Tibial nerve (tissue), 4 donors: ENCODE data around the gene PMCH. TPM values are rescaled to one million over a fixed set of nuclear protein-coding genes. Genes with fewer than 3 reads are reported as not detected.

Source experiments
- DNase-seq, 2 donors: peaks; one replicate each; pipeline ENCODE4 v3.0.0-alpha.2; 2019; ENCODE audit warnings: low spot score in 2 of 2
- H3K27ac ChIP-seq, 4 donors: fragments of 200-600 bp; sonication (generic) in 3 of 4; one replicate each; pipeline ENCODE4 v1.5.1; 2017 to 2019; ENCODE audit warnings: mild to moderate bottlenecking in 1 of 4
- H3K27me3 ChIP-seq, 2 donors: fragments of 200-600 bp; sonication (generic) in 1 of 2; one replicate each; pipeline versions ENCODE4 v1.5.1 to v1.6.0; 2017 to 2019
- H3K36me3 ChIP-seq, 3 donors: fragments of 200-600 bp; sonication (generic); one replicate each; pipeline ENCODE4 v1.5.1; 2018 to 2019
- H3K4me1 ChIP-seq, 4 donors: fragments of 200-600 bp; sonication (generic) in 3 of 4; one replicate each; pipeline ENCODE4 v1.5.1; 2017 to 2019
- H3K4me3 ChIP-seq, 4 donors: fragments of 200-600 bp; sonication (generic) in 3 of 4; one replicate each; pipeline ENCODE4 v1.5.1; 2017 to 2019; ENCODE audit warnings: mild to moderate bottlenecking in 1 of 4, moderate library complexity in 1 of 4
- H3K9me3 ChIP-seq, 4 donors: fragments of 200-600 bp; sonication (generic) in 3 of 4; one replicate each; pipeline ENCODE4 v1.5.1; 2017 to 2019
- EP300 ChIP-seq, 2 donors: sonication (generic); formaldehyde crosslinking; IDR thresholded peaks; one replicate each; pipeline ENCODE4 v1.6.1; 2017; ENCODE audit warnings: antibody characterized with exemption in 2 of 2, mild to moderate bottlenecking in 1 of 2
- POLR2A ChIP-seq, 2 donors: fragments of 450-650 bp; IDR thresholded peaks; one replicate each; pipeline ENCODE4 v1.6.1; 2017; ENCODE audit warnings: antibody characterized with exemption in 2 of 2, mild to moderate bottlenecking in 2 of 2, moderate library complexity in 2 of 2
- WGBS, 2 donors: methylation state at CpG; one replicate each; pipeline ENCODE4 v1.1.5; 2018; 5-methylcytosine and 5-hydroxymethylcytosine counted together
- total RNA-seq, 4 donors: library from RNA; depleted of rRNA; stranded (reverse); fragments of >200 nt; gene quantifications; one replicate each; pipeline ENCODE4 v1.1.0, GENCODE V29; 2016
- TF ChIP-seq, protein P1 (sequence below), 5 experiments: fragments of 200-600 bp in 3 of 5; fragments of 450-650 bp in 2 of 5; sonication (generic) in 3 of 5; IDR thresholded peaks; one replicate each; pipeline ENCODE4 v1.5.1; 2016 to 2019; ENCODE audit warnings: antibody characterized with exemption in 5 of 5, mild to moderate bottlenecking in 3 of 5, moderate library complexity in 2 of 5

The PMCH gene
- total RNA-seq, 4 donors from 2014 or later, result not detected

DNA sequence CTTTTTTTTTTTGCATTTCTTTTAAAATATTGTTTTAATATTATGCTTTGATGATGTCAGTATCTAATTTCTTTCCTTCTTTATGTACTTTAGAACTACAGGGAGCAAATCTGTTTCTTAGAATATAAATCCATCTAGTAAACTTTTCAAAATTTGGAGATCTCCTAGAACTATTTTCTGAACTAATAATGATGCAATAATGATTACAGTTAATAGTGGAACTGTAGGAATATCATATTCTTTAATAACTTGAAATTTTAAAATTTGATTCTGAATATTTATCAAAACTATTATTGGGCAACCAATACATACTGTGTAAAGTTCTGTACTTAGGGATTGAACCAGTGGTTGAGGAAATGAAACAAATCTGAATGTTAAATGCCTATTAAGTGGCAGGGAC, 23.1 kb upstream of the PMCH start:
- Histone ChIP-seq H3K27me3 (no peaks in the 10 kb centered on the region), H3K4me1 (no peaks in the 10 kb centered on the region), H3K36me3 (no peaks in the 10 kb centered on the region), H3K4me3 (no peak overlapping the region), H3K9me3 (no peaks in the 10 kb centered on the region), H3K27ac (no peak overlapping the region)
- TF ChIP-seq POLR2A (IDR thresholded peaks at IDR 0.05) (no peak), EP300 (IDR thresholded peaks at IDR 0.05) (no peak)
- TF ChIP-seq, protein P1, sequence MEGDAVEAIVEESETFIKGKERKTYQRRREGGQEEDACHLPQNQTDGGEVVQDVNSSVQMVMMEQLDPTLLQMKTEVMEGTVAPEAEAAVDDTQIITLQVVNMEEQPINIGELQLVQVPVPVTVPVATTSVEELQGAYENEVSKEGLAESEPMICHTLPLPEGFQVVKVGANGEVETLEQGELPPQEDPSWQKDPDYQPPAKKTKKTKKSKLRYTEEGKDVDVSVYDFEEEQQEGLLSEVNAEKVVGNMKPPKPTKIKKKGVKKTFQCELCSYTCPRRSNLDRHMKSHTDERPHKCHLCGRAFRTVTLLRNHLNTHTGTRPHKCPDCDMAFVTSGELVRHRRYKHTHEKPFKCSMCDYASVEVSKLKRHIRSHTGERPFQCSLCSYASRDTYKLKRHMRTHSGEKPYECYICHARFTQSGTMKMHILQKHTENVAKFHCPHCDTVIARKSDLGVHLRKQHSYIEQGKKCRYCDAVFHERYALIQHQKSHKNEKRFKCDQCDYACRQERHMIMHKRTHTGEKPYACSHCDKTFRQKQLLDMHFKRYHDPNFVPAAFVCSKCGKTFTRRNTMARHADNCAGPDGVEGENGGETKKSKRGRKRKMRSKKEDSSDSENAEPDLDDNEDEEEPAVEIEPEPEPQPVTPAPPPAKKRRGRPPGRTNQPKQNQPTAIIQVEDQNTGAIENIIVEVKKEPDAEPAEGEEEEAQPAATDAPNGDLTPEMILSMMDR (IDR thresholded peaks at IDR 0.05), result no peak
- no peak for DNase-seq

DNA sequence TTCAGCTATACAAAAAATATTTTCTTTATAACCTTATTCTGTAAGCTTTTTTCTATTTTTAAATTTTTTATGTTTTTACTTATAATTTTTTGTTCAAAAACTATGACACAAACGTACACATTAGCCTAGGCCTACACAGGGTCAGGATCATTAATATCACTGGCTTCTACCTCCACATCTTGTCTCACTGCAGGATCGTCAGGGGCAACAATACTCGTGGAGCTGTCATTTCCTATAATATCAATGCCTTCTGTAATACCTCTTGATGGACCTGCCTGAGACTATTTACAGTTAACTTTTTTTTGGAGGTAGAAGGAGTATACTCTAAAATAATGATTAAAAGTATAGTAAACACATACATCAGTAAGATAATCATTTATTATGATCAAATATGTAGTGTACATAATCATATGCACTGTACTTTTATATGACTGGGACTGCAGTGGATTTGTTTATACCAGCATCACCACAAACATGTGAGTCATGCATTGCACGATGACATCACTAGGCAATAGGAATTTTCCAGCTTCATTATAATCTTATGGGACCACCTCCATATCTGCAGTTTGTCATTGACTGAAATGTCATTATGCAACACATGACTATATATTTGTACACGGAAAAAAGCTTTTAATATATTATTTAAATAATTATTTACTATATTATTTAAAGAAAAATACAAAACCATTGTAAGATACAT, 18.5 kb upstream of the PMCH start:
- H3K36me3 ChIP-seq, result no peaks in the 10 kb centered on the region
- H3K27me3 ChIP-seq, result no peaks in the 10 kb centered on the region
- no peaks in the 10 kb centered on the region for H3K4me1 ChIP-seq
- no peak overlapping the region for H3K27ac ChIP-seq
- H3K9me3 ChIP-seq, result no peaks in the 10 kb centered on the region
- DNase-seq, result no peak
- no peak overlapping the region for H3K4me3 ChIP-seq
- TF ChIP-seq POLR2A (IDR thresholded peaks at IDR 0.05), result no peak
- no peak for TF ChIP-seq EP300 (IDR thresholded peaks at IDR 0.05)
- TF ChIP-seq, protein P1 (IDR thresholded peaks at IDR 0.05), result no peak
- 78 to 81% methylated on average over 5 of the region's 5 CpGs for WGBS, 2 donors

DNA sequence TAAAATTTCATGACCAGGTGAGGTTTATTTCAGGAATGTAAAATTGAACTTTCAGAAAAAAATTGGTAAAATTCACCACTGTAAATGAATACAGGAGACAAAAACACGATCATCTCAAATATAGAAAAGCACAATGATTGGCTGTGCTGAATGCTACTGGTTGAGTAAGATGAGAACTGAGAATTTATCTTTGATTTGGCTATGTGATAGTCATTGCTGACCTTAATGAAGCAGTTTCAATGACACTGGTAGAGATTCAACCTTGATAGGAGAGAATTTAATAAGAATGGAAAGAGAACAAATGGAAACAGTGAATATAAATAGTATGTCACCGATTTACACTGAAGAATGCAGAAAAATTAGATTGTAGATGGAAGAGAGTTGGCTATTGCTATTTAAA, 6.4 kb upstream of the PMCH start:
- DNase-seq, result no peak
- no peak overlapping the region for H3K4me3 ChIP-seq
- no peaks in the 10 kb centered on the region for H3K27me3 ChIP-seq
- no peaks in the 10 kb centered on the region for H3K36me3 ChIP-seq
- no peak overlapping the region for H3K27ac ChIP-seq
- TF ChIP-seq EP300 (IDR thresholded peaks at IDR 0.05), result no peak
- no peak for TF ChIP-seq POLR2A (IDR thresholded peaks at IDR 0.05)
- TF ChIP-seq, protein P1 (IDR thresholded peaks at IDR 0.05), result no peak
- no peaks in the 10 kb centered on the region for H3K4me1 ChIP-seq
- 95 to 97% methylated on average over 2 of the region's 2 CpGs for WGBS, 2 donors
- H3K9me3 ChIP-seq, result peaks cover 0 to 14% (median under 1%) of the 10 kb centered on the region in 4 donors

DNA sequence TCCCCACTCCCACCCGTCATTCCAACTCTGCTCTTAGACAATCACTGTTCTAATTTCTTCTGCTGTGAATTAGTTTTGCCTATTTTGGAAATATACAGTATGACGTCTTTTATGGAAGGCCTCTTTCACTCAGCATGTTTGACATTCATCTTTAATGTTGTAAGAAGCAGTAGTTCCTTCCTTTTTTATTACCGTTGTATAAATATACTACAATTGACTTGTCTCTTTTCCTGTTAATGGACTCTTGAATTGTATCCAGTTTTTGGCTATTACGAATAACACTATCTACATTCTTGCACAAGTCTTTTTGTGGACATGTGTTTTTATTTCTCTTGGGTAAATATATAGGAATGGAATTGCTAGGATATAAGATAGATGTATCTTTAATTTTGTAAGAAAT, 4.9 kb upstream of the PMCH start:
- no peaks in the 10 kb centered on the region for H3K4me1 ChIP-seq
- TF ChIP-seq, protein P1 (IDR thresholded peaks at IDR 0.05), result no peak
- TF ChIP-seq POLR2A (IDR thresholded peaks at IDR 0.05) (no peak), EP300 (IDR thresholded peaks at IDR 0.05) (no peak)
- 78 to 83% methylated on average over 4 of the region's 4 CpGs for WGBS, 2 donors
- no peaks in the 10 kb centered on the region for H3K27me3 ChIP-seq
- no peak overlapping the region for H3K4me3 ChIP-seq
- H3K36me3 ChIP-seq, result no peaks in the 10 kb centered on the region
- H3K27ac ChIP-seq, result no peak overlapping the region
- H3K9me3 ChIP-seq, result peaks cover 0 to 6% (median 0%) of the 10 kb centered on the region in 4 donors
- DNase-seq, result no peak

DNA sequence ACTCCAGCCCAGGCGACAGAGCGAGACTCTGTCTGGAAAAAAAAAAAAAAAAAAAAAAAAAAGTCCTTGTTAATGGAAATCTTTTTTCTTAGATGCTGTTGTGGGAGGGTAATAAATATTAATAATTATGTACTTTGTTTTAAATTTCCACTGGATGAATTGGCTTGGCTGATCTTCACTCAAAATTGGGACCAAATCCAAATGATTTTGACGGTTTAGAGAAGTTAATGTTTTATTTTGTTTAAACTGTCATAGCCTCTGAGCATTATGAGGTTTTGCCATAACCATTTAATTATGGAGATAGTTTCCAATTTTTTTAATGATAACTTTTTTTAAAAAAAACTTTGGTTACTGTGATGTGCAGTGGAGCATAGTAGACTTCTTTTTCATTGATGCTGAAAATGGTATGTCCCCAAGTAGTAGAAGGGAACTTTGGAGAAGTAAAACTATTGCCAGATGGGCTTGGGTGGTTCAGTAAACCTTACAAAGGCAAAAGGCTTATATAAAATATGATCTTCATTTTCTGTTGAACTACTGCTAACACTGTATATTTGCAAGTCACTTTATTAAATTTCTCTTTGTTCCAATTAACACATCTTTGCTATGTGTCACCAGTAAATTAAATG, 3.9 kb upstream of the PMCH start:
- Histone ChIP-seq H3K4me1 (no peaks in the 10 kb centered on the region), H3K9me3 (no peaks in the 10 kb centered on the region), H3K27me3 (no peaks in the 10 kb centered on the region), H3K4me3 (no peak overlapping the region), H3K36me3 (no peaks in the 10 kb centered on the region), H3K27ac (no peak overlapping the region)
- no peak for DNase-seq
- 66 to 69% methylated on average over 3 of the region's 3 CpGs for WGBS, 2 donors
- no peak for TF ChIP-seq EP300 (IDR thresholded peaks at IDR 0.05)
- no peak for TF ChIP-seq POLR2A (IDR thresholded peaks at IDR 0.05)
- TF ChIP-seq, protein P1 (IDR thresholded peaks at IDR 0.05), result no peak
